HCT116 (cell line): ENCODE results near the gene TRPV4. TPM values are rescaled to one million over a fixed set of nuclear protein-coding genes. Genes with fewer than 3 reads are reported as not detected.

Source experiments
- ATAC-seq: fragments of 200-7000 bp; cut with Tn5 transposase; 2 replicates; pipeline ENCODE4 v1.9.1; 2020; ENCODE audit warnings: mild to moderate bottlenecking, moderate library complexity
- BruUV-seq: library from RNA; stranded (reverse); fragments of 400-500 nt; replicated peaks from 2 replicates; lab custom pipeline; 2021; lab: Mats Ljungman, UMichigan
- CTCF ChIA-PET: fragments of 300-600 bp; sonication (Branson Sonifier 250); formaldehyde crosslinking; loops from one replicate; lab custom pipeline; 2021; ENCODE audit warnings: antibody characterized with exemption; lab: Charles Lee
- POLR2A ChIA-PET: fragments of 300-600, 350-600 bp; sonication (Branson Sonifier 250); formaldehyde crosslinking; loops from one replicate; lab custom pipeline; 2021; ENCODE audit warnings: antibody characterized with exemption; lab: Charles Lee
- RAD21 ChIA-PET, 2 experiments: fragments of 300-600 bp; sonication (Branson Sonifier 250); formaldehyde crosslinking; loops; one replicate each; lab custom pipeline; 2023; ENCODE audit warnings: low total read pairs in 2 of 2; ENCODE audit not compliant: uncharacterized antibody in 2 of 2, unreplicated experiment in 2 of 2, low non-redundant PET in 1 of 2; lab: Charles Lee
- DNase-seq: peaks from one replicate; pipeline ENCODE4 v3.0.0-alpha.2; 2010; ENCODE audit warnings: low read depth, low spot score
- H2AFZ ChIP-seq: fragments of 200-600 bp; shearing (Covaris generic), sonication (generic); 2 replicates; pipeline ENCODE4 v1.6.1; 2017; ENCODE audit warnings: low read depth, mixed run types, mixed read lengths, antibody characterized with exemption, low read length; ENCODE audit not compliant: poor library complexity, severe bottlenecking
- H3K27ac ChIP-seq: 2 replicates; pipeline ENCODE4 v1.5.1; 2012; ENCODE audit warnings: low read depth, low read length
- H3K27me3 ChIP-seq: fragments of 200-600 bp; sonication (generic); 2 replicates; pipeline ENCODE4 v1.6.1; 2016; ENCODE audit warnings: mixed run types, low read length, mixed read lengths; ENCODE audit not compliant: insufficient read depth
- H3K36me3 ChIP-seq, 2 experiments: fragments of 200-500 bp in 1 of 2; fragments of 200-600 bp in 1 of 2; sonication (Bioruptor generic) in 1 of 2; sonication (generic) in 1 of 2; 2 replicates each; pipeline versions ENCODE4 v1.5.1 to v1.6.1; 2014 to 2016; ENCODE audit warnings: low read length in 2 of 2, inconsistent platforms in 1 of 2, mixed read lengths in 1 of 2, mixed run types in 1 of 2; ENCODE audit not compliant: insufficient read depth in 2 of 2, control insufficient read depth in 1 of 2
- H3K4me1 ChIP-seq, 2 experiments: fragments of 200-600 bp in 1 of 2; sonication (generic) in 1 of 2; 2 replicates each; pipeline versions ENCODE4 v1.5.1 to v1.6.1; 2012 to 2017; ENCODE audit warnings: low read length in 2 of 2, inconsistent platforms in 1 of 2, mild to moderate bottlenecking in 1 of 2, mixed read lengths in 1 of 2, mixed run types in 1 of 2, moderate library complexity in 1 of 2; ENCODE audit not compliant: insufficient read depth in 2 of 2, control insufficient read depth in 1 of 2
- H3K4me2 ChIP-seq: fragments of 200-600 bp; sonication (generic); 2 replicates; pipeline ENCODE4 v1.6.1; 2017; ENCODE audit warnings: mixed run types, low read length, mixed read lengths
- H3K4me3 ChIP-seq, 2 experiments: fragments of 200-600 bp in 1 of 2; sonication (generic) in 1 of 2; replicated peaks in 1 of 2; 2 replicates each; pipeline ENCODE4 v1.5.1; 2011 to 2016; ENCODE audit warnings: low read length in 2 of 2, control low read depth in 1 of 2, low read depth in 1 of 2, mild to moderate bottlenecking in 1 of 2, mixed read lengths in 1 of 2, mixed run types in 1 of 2
- H3K79me2 ChIP-seq: fragments of 200-600 bp; sonication (generic); 2 replicates; pipeline ENCODE4 v1.6.1; 2017; ENCODE audit warnings: mild to moderate bottlenecking, mixed run types, low read length, moderate library complexity, mixed read lengths; ENCODE audit not compliant: insufficient read depth
- H3K9ac ChIP-seq: fragments of 200-600 bp; sonication (generic); 2 replicates; pipeline ENCODE4 v1.6.1; 2016; ENCODE audit warnings: low read length, mixed read lengths
- H3K9me2 ChIP-seq: fragments of 200-600 bp; sonication (generic), shearing (Covaris generic); 2 replicates; pipeline ENCODE4 v1.6.1; 2017; ENCODE audit warnings: mixed run types, mild to moderate bottlenecking, moderate library complexity; ENCODE audit not compliant: insufficient read depth
- H3K9me3 ChIP-seq, 2 experiments: fragments of 200-500 bp in 1 of 2; fragments of 200-600 bp in 1 of 2; sonication (Bioruptor generic) in 1 of 2; sonication (generic) in 1 of 2; 2 replicates each; pipeline ENCODE4 v1.6.1; 2014 to 2017; ENCODE audit warnings: low read length in 2 of 2, mixed read lengths in 2 of 2, inconsistent platforms in 1 of 2, low read depth in 1 of 2, mild to moderate bottlenecking in 1 of 2, mixed run types in 1 of 2, moderate library complexity in 1 of 2; ENCODE audit not compliant: control insufficient read depth in 1 of 2, insufficient read depth in 1 of 2
- H4K20me1 ChIP-seq: fragments of 200-600 bp; sonication (generic), shearing (Covaris generic); 2 replicates; pipeline ENCODE4 v1.6.1; 2017; ENCODE audit warnings: mixed run types, mild to moderate bottlenecking, moderate library complexity; ENCODE audit not compliant: insufficient read depth
- EGR1 ChIP-seq: IDR thresholded peaks from 2 replicates; pipeline ENCODE4 v1.6.1; 2012; ENCODE audit warnings: low read depth
- ELF1 ChIP-seq: IDR thresholded peaks from 2 replicates; pipeline ENCODE4 v1.6.1; 2012; ENCODE audit warnings: low read depth, borderline replicate concordance
- FOSL1 ChIP-seq: IDR thresholded peaks from 2 replicates; pipeline ENCODE4 v1.6.1; 2012; ENCODE audit warnings: low read depth
- JUND ChIP-seq: IDR thresholded peaks from 2 replicates; pipeline ENCODE4 v1.6.1; 2012
- SP1 ChIP-seq: IDR thresholded peaks from 2 replicates; pipeline ENCODE4 v1.6.1; 2012; ENCODE audit warnings: low read depth
- YY1 ChIP-seq: IDR thresholded peaks from 2 replicates; pipeline ENCODE4 v1.6.1; 2011; ENCODE audit warnings: low read length, low read depth, moderate library complexity, mild to moderate bottlenecking; ENCODE audit not compliant: insufficient replicate concordance; ENCODE audit errors: extremely low read depth
- ZFX ChIP-seq: fragments of 450-650 bp; IDR thresholded peaks from 2 replicates; pipeline ENCODE4 v1.6.1; 2017
- intact Hi-C: fragments of 100-400 bp; cut with micrococcal nuclease; formaldehyde crosslinking; loops from 2 replicates; pipeline ENCODE4 v1.10.0; 2022
- total RNA-seq: library from RNA; stranded (reverse); gene quantifications from one replicate; pipeline ENCODE4 v1.2.1, GENCODE V29; 2021; ENCODE audit not compliant: unreplicated experiment
- TF ChIP-seq, protein P1 (sequence below): IDR thresholded peaks from 2 replicates; pipeline ENCODE4 v1.6.1; 2012
- TF ChIP-seq, protein P2 (sequence below): IDR thresholded peaks from 2 replicates; pipeline ENCODE4 v1.6.1; 2012; ENCODE audit warnings: low read depth

Gene TRPV4
- total RNA-seq, 1 experiment from 2014 or later, result 0.54 TPM

GRCh38 chr12:109744986-109745942, 87.9 kb downstream of the TRPV4 start:
- Histone ChIP-seq H3K4me2 (no peak overlapping the region), H3K9me2 (no peaks in the 10 kb centered on the region), H3K4me3 (no peak overlapping the region), H3K79me2 (no peaks in the 10 kb centered on the region), H2AFZ (no peak overlapping the region), H3K27me3 (no peaks in the 10 kb centered on the region), H4K20me1 (no peaks in the 10 kb centered on the region), H3K9ac (no peak overlapping the region), H3K27ac (no peak overlapping the region), H3K9me3 (no peaks in the 10 kb centered on the region), H3K36me3 (no peaks in the 10 kb centered on the region), H3K4me1 (no peaks in the 10 kb centered on the region)
- ATAC-seq (no peak), DNase-seq (no peak)
- CTCF ChIA-PET, result interaction anchor here (0.6 kb wide), 1 partner anchor 1098 kb away, joined by 6 read pairs; no protein-coding TSS in a partner anchor
- no TSS peak for BruUV-seq
- POLR2A ChIA-PET, result no interaction called here
- intact Hi-C loops, result no loop called here
- TF ChIP-seq, protein P1, sequence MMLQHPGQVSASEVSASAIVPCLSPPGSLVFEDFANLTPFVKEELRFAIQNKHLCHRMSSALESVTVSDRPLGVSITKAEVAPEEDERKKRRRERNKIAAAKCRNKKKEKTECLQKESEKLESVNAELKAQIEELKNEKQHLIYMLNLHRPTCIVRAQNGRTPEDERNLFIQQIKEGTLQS, result no peak
- no peak for TF ChIP-seq JUND
- TF ChIP-seq FOSL1, result no peak
- no peak for TF ChIP-seq SP1
- TF ChIP-seq YY1, result no peak
- no peak for TF ChIP-seq ZFX
- TF ChIP-seq, protein P2, sequence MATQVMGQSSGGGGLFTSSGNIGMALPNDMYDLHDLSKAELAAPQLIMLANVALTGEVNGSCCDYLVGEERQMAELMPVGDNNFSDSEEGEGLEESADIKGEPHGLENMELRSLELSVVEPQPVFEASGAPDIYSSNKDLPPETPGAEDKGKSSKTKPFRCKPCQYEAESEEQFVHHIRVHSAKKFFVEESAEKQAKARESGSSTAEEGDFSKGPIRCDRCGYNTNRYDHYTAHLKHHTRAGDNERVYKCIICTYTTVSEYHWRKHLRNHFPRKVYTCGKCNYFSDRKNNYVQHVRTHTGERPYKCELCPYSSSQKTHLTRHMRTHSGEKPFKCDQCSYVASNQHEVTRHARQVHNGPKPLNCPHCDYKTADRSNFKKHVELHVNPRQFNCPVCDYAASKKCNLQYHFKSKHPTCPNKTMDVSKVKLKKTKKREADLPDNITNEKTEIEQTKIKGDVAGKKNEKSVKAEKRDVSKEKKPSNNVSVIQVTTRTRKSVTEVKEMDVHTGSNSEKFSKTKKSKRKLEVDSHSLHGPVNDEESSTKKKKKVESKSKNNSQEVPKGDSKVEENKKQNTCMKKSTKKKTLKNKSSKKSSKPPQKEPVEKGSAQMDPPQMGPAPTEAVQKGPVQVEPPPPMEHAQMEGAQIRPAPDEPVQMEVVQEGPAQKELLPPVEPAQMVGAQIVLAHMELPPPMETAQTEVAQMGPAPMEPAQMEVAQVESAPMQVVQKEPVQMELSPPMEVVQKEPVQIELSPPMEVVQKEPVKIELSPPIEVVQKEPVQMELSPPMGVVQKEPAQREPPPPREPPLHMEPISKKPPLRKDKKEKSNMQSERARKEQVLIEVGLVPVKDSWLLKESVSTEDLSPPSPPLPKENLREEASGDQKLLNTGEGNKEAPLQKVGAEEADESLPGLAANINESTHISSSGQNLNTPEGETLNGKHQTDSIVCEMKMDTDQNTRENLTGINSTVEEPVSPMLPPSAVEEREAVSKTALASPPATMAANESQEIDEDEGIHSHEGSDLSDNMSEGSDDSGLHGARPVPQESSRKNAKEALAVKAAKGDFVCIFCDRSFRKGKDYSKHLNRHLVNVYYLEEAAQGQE, result no peak
- no peak for TF ChIP-seq EGR1
- TF ChIP-seq ELF1, result no peak
- RAD21 ChIA-PET, result no interaction called here
